Stimulated activated CD4-positive, alpha-beta T cell treated with anti-CD3 and anti-CD28 coated beads, Interleukin-1b, Interleukin-23, amount 100 ng/mL, for 48 hours (primary cell): ENCODE measurements around the gene MAP3K9.
"Not testable (repeated sequence)": the region's sequence is repeated elsewhere in the genome, so short reads cannot be mapped to it uniquely, and the experiment has no call there.

Source experiments
- DNase-seq: peaks from one replicate; pipeline ENCODE4 v3.0.0-alpha.2; 2020

MAP3K9 gene

GRCh38 chr14:70718383-70719118 is 90.8 kb downstream of the MAP3K9 start:
- DNase-seq, result no peak

GRCh38 chr14:70716958-70717357 is 92.4 kb downstream of the MAP3K9 start:
- no peak for DNase-seq

- DNase-seq, result no peak
Measured at GRCh38 chr14:70716483-70716882, 92.8 kb downstream of the MAP3K9 start.

GRCh38 chr14:70714055-70714550 is 95.2 kb downstream of the MAP3K9 start:
- peak; percentile 4 for DNase-seq

GRCh38 chr14:70713511-70713916 is 95.8 kb downstream of the MAP3K9 start:
- no peak for DNase-seq

- no peak for DNase-seq
Measured at GRCh38 chr14:70713096-70713495, 96.2 kb downstream of the MAP3K9 start.

GRCh38 chr14:70711451-70711850 is 97.9 kb downstream of the MAP3K9 start:
- DNase-seq, result no peak

GRCh38 chr14:70709726-70710382 is 99.5 kb downstream of the MAP3K9 start:
- no peak for DNase-seq

- no peak for DNase-seq
Measured at GRCh38 chr14:70708717-70709570, 100.4 kb downstream of the MAP3K9 start.

- no peak for DNase-seq
Measured at GRCh38 chr14:70707138-70708038, 101.9 kb downstream of the MAP3K9 start.

- DNase-seq, result no peak
Measured at GRCh38 chr14:70706177-70706576, 103.1 kb downstream of the MAP3K9 start.

- DNase-seq, result no peak
Measured at GRCh38 chr14:70704960-70705359, 104.4 kb downstream of the MAP3K9 start.

- DNase-seq, result not testable (repeated sequence)
Measured at GRCh38 chr14:70703621-70704168, 105.6 kb downstream of the MAP3K9 start.

- no peak for DNase-seq
Measured at GRCh38 chr14:70702161-70702560, 107.2 kb downstream of the MAP3K9 start.

GRCh38 chr14:70701610-70702009 is 107.7 kb downstream of the MAP3K9 start:
- DNase-seq, result no peak

GRCh38 chr14:70700955-70701585 is 108.2 kb downstream of the MAP3K9 start:
- DNase-seq, result no peak

- DNase-seq, result no peak
Measured at GRCh38 chr14:70699646-70700045, 109.7 kb downstream of the MAP3K9 start.

- DNase-seq, result no peak
Measured at GRCh38 chr14:70698288-70698687, 111.0 kb downstream of the MAP3K9 start.

- no peak for DNase-seq
Measured at GRCh38 chr14:70697701-70698100, 111.6 kb downstream of the MAP3K9 start.

- no peak for DNase-seq
Measured at GRCh38 chr14:70696026-70696425, 113.3 kb downstream of the MAP3K9 start.

- DNase-seq, result no peak
Measured at GRCh38 chr14:70692210-70692609, 117.1 kb downstream of the MAP3K9 start.
